Kidney epithelial cell (primary cell): ENCODE measurements around the gene PEF1. TPM values are rescaled to one million over a fixed set of nuclear protein-coding genes. Genes with fewer than 3 reads are reported as not detected.
A peak's percentile ranks its signal among the peaks of the same experiment; 100 is the strongest.

Experiments
- DNase-seq: peaks from one replicate; pipeline ENCODE4 v3.0.0-alpha.2; 2010; ENCODE audit warnings: low read depth
- H3K27me3 ChIP-seq: 2 replicates; pipeline ENCODE4 v1.6.0; 2011; ENCODE audit warnings: low read length; ENCODE audit not compliant: control insufficient read depth, insufficient read depth
- H3K36me3 ChIP-seq: 2 replicates; pipeline ENCODE4 v1.5.1; 2011; ENCODE audit warnings: low read length; ENCODE audit not compliant: control insufficient read depth, insufficient read depth
- H3K4me3 ChIP-seq: 2 replicates; pipeline ENCODE4 v1.5.1; 2011; ENCODE audit warnings: low read depth, mild to moderate bottlenecking, control low read depth, low read length
- total RNA-seq: library from RNA; depleted of rRNA; stranded (reverse); fragments of >200 nt; gene quantifications from 2 replicates; pipeline ENCODE4 v1.2.3, GENCODE V29; 2015
- TF ChIP-seq, protein P1 (sequence below): IDR thresholded peaks from 2 replicates; pipeline ENCODE4 v1.5.1; 2011; ENCODE audit warnings: mild to moderate bottlenecking, moderate library complexity, low read length, control low read depth, inconsistent platforms; ENCODE audit not compliant: insufficient read depth, poor library complexity, severe bottlenecking

PEF1 gene
- total RNA-seq, 1 donor from 2014 or later = 86.8 TPM

GRCh38 chr1:31671561-31672201 lies 27.0 kb upstream of the PEF1 start:
- no peaks in the 10 kb centered on the region for H3K36me3 ChIP-seq
- TF ChIP-seq, protein P1, sequence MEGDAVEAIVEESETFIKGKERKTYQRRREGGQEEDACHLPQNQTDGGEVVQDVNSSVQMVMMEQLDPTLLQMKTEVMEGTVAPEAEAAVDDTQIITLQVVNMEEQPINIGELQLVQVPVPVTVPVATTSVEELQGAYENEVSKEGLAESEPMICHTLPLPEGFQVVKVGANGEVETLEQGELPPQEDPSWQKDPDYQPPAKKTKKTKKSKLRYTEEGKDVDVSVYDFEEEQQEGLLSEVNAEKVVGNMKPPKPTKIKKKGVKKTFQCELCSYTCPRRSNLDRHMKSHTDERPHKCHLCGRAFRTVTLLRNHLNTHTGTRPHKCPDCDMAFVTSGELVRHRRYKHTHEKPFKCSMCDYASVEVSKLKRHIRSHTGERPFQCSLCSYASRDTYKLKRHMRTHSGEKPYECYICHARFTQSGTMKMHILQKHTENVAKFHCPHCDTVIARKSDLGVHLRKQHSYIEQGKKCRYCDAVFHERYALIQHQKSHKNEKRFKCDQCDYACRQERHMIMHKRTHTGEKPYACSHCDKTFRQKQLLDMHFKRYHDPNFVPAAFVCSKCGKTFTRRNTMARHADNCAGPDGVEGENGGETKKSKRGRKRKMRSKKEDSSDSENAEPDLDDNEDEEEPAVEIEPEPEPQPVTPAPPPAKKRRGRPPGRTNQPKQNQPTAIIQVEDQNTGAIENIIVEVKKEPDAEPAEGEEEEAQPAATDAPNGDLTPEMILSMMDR = no peak
- H3K27me3 ChIP-seq = peaks cover 3% of the 10 kb centered on the region
- no peak overlapping the region for H3K4me3 ChIP-seq
- no peak for DNase-seq

DNA sequence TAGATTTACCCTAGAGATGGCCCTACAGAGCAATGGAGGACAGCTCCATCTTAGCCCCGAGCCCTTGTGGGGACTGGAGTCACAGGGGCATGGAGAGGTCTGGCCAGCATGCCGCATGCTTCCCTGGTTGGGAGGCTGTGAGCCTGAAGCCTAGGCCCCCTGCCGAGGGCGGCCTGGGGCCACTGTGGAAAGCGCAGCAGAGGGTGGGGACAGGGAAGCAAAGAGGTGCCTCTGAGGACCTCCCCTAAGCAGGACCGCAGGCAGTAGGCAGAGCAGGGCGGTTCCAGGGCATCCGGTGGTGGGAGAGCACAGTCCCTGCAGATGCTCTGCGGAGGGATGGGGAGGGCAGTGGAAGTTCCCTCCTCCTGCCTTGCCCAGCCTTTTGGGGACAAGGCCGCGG lies 26.5 kb upstream of the PEF1 start:
- H3K27me3 ChIP-seq = peaks cover 3% of the 10 kb centered on the region
- no peaks in the 10 kb centered on the region for H3K36me3 ChIP-seq
- TF ChIP-seq, protein P1 = no peak
- no peak overlapping the region for H3K4me3 ChIP-seq
- no peak for DNase-seq

DNA sequence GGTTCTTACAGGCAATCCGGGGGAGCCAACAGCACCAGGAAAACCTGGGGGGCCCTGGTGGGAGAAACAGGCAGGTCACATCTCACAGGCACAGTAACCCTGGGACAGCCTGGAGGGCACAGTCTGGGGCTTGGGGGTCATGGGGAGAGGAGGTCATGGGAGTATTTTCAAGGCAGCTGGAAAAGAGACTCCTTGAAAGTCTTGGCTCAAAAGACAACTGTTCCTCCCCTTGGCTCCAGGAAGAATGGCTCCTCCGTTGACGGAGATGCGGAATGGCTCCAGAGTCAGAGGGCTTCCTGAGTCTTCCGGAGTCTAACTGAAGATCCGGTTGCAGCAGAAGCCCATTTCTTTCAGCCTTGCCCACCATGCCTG lies 25.9 kb upstream of the PEF1 start:
- Histone ChIP-seq H3K27me3 (peaks cover 3% of the 10 kb centered on the region), H3K36me3 (no peaks in the 10 kb centered on the region), H3K4me3 (no peak overlapping the region)
- TF ChIP-seq, protein P1 = no peak
- no peak for DNase-seq

- TF ChIP-seq, protein P1 = peak; percentile 30
- peaks cover 3% of the 10 kb centered on the region for H3K27me3 ChIP-seq
- peak; percentile 23 for DNase-seq
- H3K4me3 ChIP-seq = no peak overlapping the region
- no peaks in the 10 kb centered on the region for H3K36me3 ChIP-seq
Measured at GRCh38 chr1:31669786-31670592, 25.3 kb upstream of the PEF1 start.

- TF ChIP-seq, protein P1 = no peak
- no peak for DNase-seq
- no peak overlapping the region for H3K4me3 ChIP-seq
- H3K36me3 ChIP-seq = no peaks in the 10 kb centered on the region
- peaks cover 3% of the 10 kb centered on the region for H3K27me3 ChIP-seq
Measured at GRCh38 chr1:31669433-31669785, 24.7 kb upstream of the PEF1 start.

DNA sequence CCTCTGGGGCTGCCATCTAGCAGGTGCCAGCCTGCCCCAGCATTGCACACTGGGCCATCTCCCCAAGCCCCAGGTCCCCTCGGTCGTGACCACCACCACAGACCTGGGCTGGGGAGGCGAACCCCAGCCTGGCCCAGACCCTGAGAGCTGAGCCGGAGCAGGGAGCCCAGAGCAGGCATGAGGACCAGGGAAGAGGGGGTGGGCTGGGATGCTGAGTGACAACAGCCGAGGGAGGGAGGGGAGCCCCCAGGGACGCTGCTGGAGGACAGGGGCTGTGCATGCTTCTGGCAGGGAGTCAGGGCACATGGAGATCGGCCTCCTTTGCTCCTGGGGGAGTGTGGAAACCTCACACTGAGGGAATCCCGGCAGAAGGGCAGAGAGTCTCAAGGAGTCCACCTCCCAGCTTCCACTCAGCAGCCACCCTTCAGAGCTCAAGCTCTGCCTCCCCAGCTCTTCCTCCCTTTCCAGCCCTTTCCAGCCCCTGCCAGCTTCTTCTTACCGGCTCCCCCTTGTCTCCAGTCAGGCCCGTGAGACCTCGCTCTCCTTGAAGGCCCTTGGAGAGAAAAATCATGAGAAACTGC lies 23.7 kb upstream of the PEF1 start:
- DNase-seq = no peak

More for the DNA sequence above, 23.7 kb upstream of the PEF1 start:
- no peak overlapping the region for H3K4me3 ChIP-seq
- TF ChIP-seq, protein P1 = no peak
- H3K36me3 ChIP-seq = no peaks in the 10 kb centered on the region
- peaks cover 3% of the 10 kb centered on the region for H3K27me3 ChIP-seq
